Testis (tissue), 3 donors: ENCODE data around the gene KIF6. TPM values are rescaled to one million over a fixed set of nuclear protein-coding genes. Genes with fewer than 3 reads are reported as not detected.

Experiments
- DNase-seq: peaks from one replicate; pipeline ENCODE4 v3.0.0-alpha.2; 2019
- H3K27ac ChIP-seq, 2 donors: fragments of 200-600 bp; sonication (generic); one replicate each; pipeline ENCODE4 v1.5.1; 2019
- H3K27me3 ChIP-seq: fragments of 200-600 bp; sonication (generic); one replicate; pipeline ENCODE4 v1.5.1; 2019
- H3K36me3 ChIP-seq: fragments of 200-600 bp; sonication (generic); one replicate; pipeline ENCODE4 v1.5.1; 2017; ENCODE audit warnings: low read depth; ENCODE audit errors: missing control alignments
- H3K4me1 ChIP-seq: fragments of 200-600 bp; sonication (generic); one replicate; pipeline ENCODE4 v1.5.1; 2019
- H3K4me3 ChIP-seq, 2 donors: fragments of 200-600 bp; sonication (generic); one replicate each; pipeline ENCODE4 v1.5.1; 2017 to 2019
- H3K9me3 ChIP-seq: fragments of 200-600 bp; sonication (generic); one replicate; pipeline ENCODE4 v1.5.1; 2017
- POLR2A ChIP-seq: fragments of 450-650 bp; IDR thresholded peaks from one replicate; pipeline ENCODE4 v1.6.1; 2017; ENCODE audit warnings: antibody characterized with exemption, mild to moderate bottlenecking, moderate library complexity
- WGBS, 2 donors: methylation state at CpG; one replicate each; pipeline ENCODE4 v1.1.5; 2018; 5-methylcytosine and 5-hydroxymethylcytosine counted together
- intact Hi-C: fragments of 100-400 bp; cut with DNase I; formaldehyde crosslinking; loops from one replicate; pipeline ENCODE4 v1.15.1; 2023; ENCODE audit warnings: low total_unique reads
- polyA plus RNA-seq: library from polyadenylated mRNA; stranded (reverse); fragments of 350-450 nt; fragmentation: Illumina TruSeq; extraction: RNeasy Lipid Tissue Mini Kit (QIAGEN cat#74804); gene quantifications from one replicate; pipeline ENCODE4 v1.2.3, GENCODE V29; 2014; ENCODE audit warnings: low read depth, low replicate concordance; ENCODE audit not compliant: insufficient read depth
- total RNA-seq, 2 donors: library from RNA; depleted of rRNA; stranded (reverse); fragments of >200 nt; gene quantifications; one replicate each; pipeline ENCODE4 v1.2.3, GENCODE V29; 2016
- TF ChIP-seq, protein P1 (sequence below), 3 experiments: fragments of 450-650 bp in 2 of 3; fragments of 200-600 bp in 1 of 3; sonication (generic) in 1 of 3; IDR thresholded peaks; one replicate each; pipeline ENCODE4 v1.5.1; 2016 to 2019; ENCODE audit warnings: antibody characterized with exemption in 3 of 3, mild to moderate bottlenecking in 2 of 3, moderate library complexity in 1 of 3

Gene KIF6
- total and polyA plus RNA-seq, 3 donors from 2014 or later = 4.2 to 12.0 (median 6.3) TPM

- TF ChIP-seq, protein P1, sequence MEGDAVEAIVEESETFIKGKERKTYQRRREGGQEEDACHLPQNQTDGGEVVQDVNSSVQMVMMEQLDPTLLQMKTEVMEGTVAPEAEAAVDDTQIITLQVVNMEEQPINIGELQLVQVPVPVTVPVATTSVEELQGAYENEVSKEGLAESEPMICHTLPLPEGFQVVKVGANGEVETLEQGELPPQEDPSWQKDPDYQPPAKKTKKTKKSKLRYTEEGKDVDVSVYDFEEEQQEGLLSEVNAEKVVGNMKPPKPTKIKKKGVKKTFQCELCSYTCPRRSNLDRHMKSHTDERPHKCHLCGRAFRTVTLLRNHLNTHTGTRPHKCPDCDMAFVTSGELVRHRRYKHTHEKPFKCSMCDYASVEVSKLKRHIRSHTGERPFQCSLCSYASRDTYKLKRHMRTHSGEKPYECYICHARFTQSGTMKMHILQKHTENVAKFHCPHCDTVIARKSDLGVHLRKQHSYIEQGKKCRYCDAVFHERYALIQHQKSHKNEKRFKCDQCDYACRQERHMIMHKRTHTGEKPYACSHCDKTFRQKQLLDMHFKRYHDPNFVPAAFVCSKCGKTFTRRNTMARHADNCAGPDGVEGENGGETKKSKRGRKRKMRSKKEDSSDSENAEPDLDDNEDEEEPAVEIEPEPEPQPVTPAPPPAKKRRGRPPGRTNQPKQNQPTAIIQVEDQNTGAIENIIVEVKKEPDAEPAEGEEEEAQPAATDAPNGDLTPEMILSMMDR (IDR thresholded peaks at IDR 0.05) = no peak
- TF ChIP-seq POLR2A = no peak
- Histone ChIP-seq H3K27ac (no peak overlapping the region), H3K4me3 (no peak overlapping the region), H3K4me1 (no peaks in the 10 kb centered on the region), H3K36me3 (no peaks in the 10 kb centered on the region), H3K9me3 (no peaks in the 10 kb centered on the region), H3K27me3 (no peaks in the 10 kb centered on the region)
- DNase-seq = no peak
- intact Hi-C loops = no loop called here
- WGBS, 2 donors = 92 to 95% methylated on average over 2 of the region's 2 CpGs
These were observed 271.2 kb downstream of the KIF6 start for GRCh38 chr6:39453956-39454524.

DNA sequence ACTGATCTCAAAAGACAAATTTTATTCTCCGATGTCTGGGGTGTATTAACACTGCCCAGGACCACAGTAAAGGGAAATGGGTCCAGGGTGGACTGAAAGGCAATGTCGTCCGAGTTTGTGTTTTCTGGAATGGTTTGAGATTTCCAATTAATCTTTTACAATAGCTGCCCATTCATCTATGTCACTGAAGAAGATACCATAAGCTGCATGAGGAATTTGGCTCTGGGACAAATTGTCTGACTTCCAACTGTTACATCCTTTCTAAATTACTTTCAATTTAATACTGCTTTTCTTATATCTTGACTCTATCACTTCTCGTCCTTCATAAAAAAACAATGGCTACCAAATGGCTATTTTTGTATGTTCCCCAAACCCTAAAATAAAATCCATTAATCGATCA, 272.0 kb downstream of the KIF6 start:
- Histone ChIP-seq H3K27ac (no peak overlapping the region), H3K4me1 (no peaks in the 10 kb centered on the region), H3K4me3 (no peak overlapping the region), H3K27me3 (no peaks in the 10 kb centered on the region), H3K36me3 (no peaks in the 10 kb centered on the region), H3K9me3 (no peaks in the 10 kb centered on the region)
- 64% methylated on average over 5 of the region's 5 CpGs for WGBS, 2 donors
- TF ChIP-seq, protein P1 (IDR thresholded peaks at IDR 0.05) = no peak
- no peak for TF ChIP-seq POLR2A
- intact Hi-C loops = no loop called here
- no peak for DNase-seq

GRCh38 chr6:39452306-39453145, 272.7 kb downstream of the KIF6 start:
- WGBS, 2 donors = 90 to 93% methylated on average over 5 of the region's 5 CpGs
- DNase-seq = no peak

GRCh38 chr6:39451831-39452230, 273.4 kb downstream of the KIF6 start:
- H3K4me3 ChIP-seq = no peak overlapping the region
- H3K9me3 ChIP-seq = no peaks in the 10 kb centered on the region
- 81 to 87% methylated on average over 2 of the region's 2 CpGs for WGBS, 2 donors
- no peak for DNase-seq
- no peaks in the 10 kb centered on the region for H3K27me3 ChIP-seq
- intact Hi-C loops = no loop called here
- H3K4me1 ChIP-seq = no peaks in the 10 kb centered on the region
- no peaks in the 10 kb centered on the region for H3K36me3 ChIP-seq
- no peak for TF ChIP-seq POLR2A
- TF ChIP-seq, protein P1 (IDR thresholded peaks at IDR 0.05) = no peak
- H3K27ac ChIP-seq = no peak overlapping the region

More at GRCh38 chr6:39452306-39453145, 272.7 kb downstream of the KIF6 start:
- Histone ChIP-seq H3K9me3 (no peaks in the 10 kb centered on the region), H3K27ac (no peak overlapping the region), H3K4me3 (no peak overlapping the region), H3K27me3 (no peaks in the 10 kb centered on the region), H3K36me3 (no peaks in the 10 kb centered on the region), H3K4me1 (no peaks in the 10 kb centered on the region)
- intact Hi-C loops = no loop called here
- TF ChIP-seq POLR2A = no peak
- TF ChIP-seq, protein P1 (IDR thresholded peaks at IDR 0.05) = no peak
